Muscle of arm (tissue), 12 donors: ENCODE measurements around the gene HOXC13. TPM values are rescaled to one million over a fixed set of nuclear protein-coding genes. Genes with fewer than 3 reads are reported as not detected.

Source experiments
- DNase-seq: peaks from one replicate; pipeline ENCODE4 v3.0.0-alpha.2; 2013
- polyA plus RNA-seq, 12 donors: library from polyadenylated mRNA; unstranded; fragments of 120-200 nt; gene quantifications; one replicate each; pipeline ENCODE4 v1.2.1, GENCODE V29; 2013; ENCODE audit not compliant: insufficient read length in 12 of 12

Gene HOXC13
- polyA plus RNA-seq, 12 donors: 0.28 to 1.4 (median 0.86) TPM; not detected in 9

- no peak for DNase-seq
Observed at GRCh38 chr12:53939141-53940108, 794 bp downstream of the HOXC13 start.

- no peak for DNase-seq
Observed at GRCh38 chr12:53940443-53941014, 1.9 kb downstream of the HOXC13 start.

GRCh38 chr12:53941187-53941586 is 2.6 kb downstream of the HOXC13 start:
- DNase-seq: no peak

- DNase-seq: no peak
Observed at GRCh38 chr12:53941750-53942149, 3.1 kb downstream of the HOXC13 start.

GRCh38 chr12:53942467-53942997 is 3.9 kb downstream of the HOXC13 start:
- no peak for DNase-seq

GRCh38 chr12:53944209-53944608 is 5.6 kb downstream of the HOXC13 start:
- no peak for DNase-seq

- DNase-seq: no peak
Observed at GRCh38 chr12:53944907-53945847, 6.5 kb downstream of the HOXC13 start.

- no peak for DNase-seq
Observed at GRCh38 chr12:53947743-53948142, 9.1 kb downstream of the HOXC13 start.

GRCh38 chr12:53948650-53949593 is 10.3 kb downstream of the HOXC13 start:
- DNase-seq: no peak

GRCh38 chr12:53949631-53950436 is 11.2 kb downstream of the HOXC13 start:
- no peak for DNase-seq

- DNase-seq: no peak
Observed at GRCh38 chr12:53950437-53950773, 11.8 kb downstream of the HOXC13 start.

- no peak for DNase-seq
Observed at GRCh38 chr12:53950789-53951576, 12.4 kb downstream of the HOXC13 start.

- DNase-seq: no peak
Observed at GRCh38 chr12:53951577-53952334, 13.1 kb downstream of the HOXC13 start.

GRCh38 chr12:53952335-53952694 is 13.7 kb downstream of the HOXC13 start:
- no peak for DNase-seq

GRCh38 chr12:53952871-53953734 is 14.5 kb downstream of the HOXC13 start:
- no peak for DNase-seq

GRCh38 chr12:53953831-53954693 is 15.4 kb downstream of the HOXC13 start:
- no peak for DNase-seq
